Karpas-422 (cell line): ENCODE data around the gene CEP192. TPM values are rescaled to one million over a fixed set of nuclear protein-coding genes. Genes with fewer than 3 reads are reported as not detected.
"Not testable (repeated sequence)": the region's sequence is repeated elsewhere in the genome, so short reads cannot be mapped to it uniquely, and the experiment has no call there.

ENCODE experiments used
- DNase-seq: peaks from one replicate; pipeline ENCODE4 v3.0.0-alpha.2; 2015
- H2AFZ ChIP-seq: fragments of 200-600 bp; sonication (generic); 2 replicates; pipeline ENCODE4 v1.6.1; 2014; ENCODE audit warnings: antibody characterized with exemption, low read length, mixed read lengths
- H3K27ac ChIP-seq: fragments of 200-600 bp; sonication (generic); 2 replicates; pipeline ENCODE4 v1.5.1; 2014; ENCODE audit warnings: mild to moderate bottlenecking, low read length, moderate library complexity
- H3K27me3 ChIP-seq: fragments of 200-600 bp; sonication (generic); 2 replicates; pipeline ENCODE4 v1.6.1; 2014; ENCODE audit warnings: low read length, mixed read lengths
- H3K36me3 ChIP-seq: fragments of 200-600 bp; sonication (generic); 2 replicates; pipeline ENCODE4 v1.6.1; 2014; ENCODE audit warnings: low read length, mixed read lengths; ENCODE audit not compliant: insufficient read depth
- H3K4me1 ChIP-seq: fragments of 200-600 bp; sonication (generic); 2 replicates; pipeline ENCODE4 v1.6.1; 2014; ENCODE audit warnings: mild to moderate bottlenecking, low read length, mixed read lengths
- H3K4me2 ChIP-seq: fragments of 200-600 bp; sonication (generic); 2 replicates; pipeline ENCODE4 v1.6.1; 2014; ENCODE audit warnings: low read length, low read depth, mild to moderate bottlenecking; ENCODE audit not compliant: poor library complexity, severe bottlenecking
- H3K4me3 ChIP-seq: fragments of 200-600 bp; sonication (generic); 2 replicates; pipeline ENCODE4 v1.5.1; 2014; ENCODE audit warnings: mild to moderate bottlenecking, antibody characterized with exemption, low read length, mixed read lengths
- H3K79me2 ChIP-seq: fragments of 200-600 bp; sonication (generic); 2 replicates; pipeline ENCODE4 v1.6.1; 2014; ENCODE audit warnings: mild to moderate bottlenecking, low read length, mixed read lengths
- H3K9ac ChIP-seq: fragments of 200-600 bp; sonication (generic); 2 replicates; pipeline ENCODE4 v1.6.0; 2014; ENCODE audit warnings: low read length
- H3K9me2 ChIP-seq: fragments of 200-600 bp; sonication (generic), shearing (Covaris generic); replicated peaks from 2 replicates; pipeline ENCODE4 v1.6.0; 2014; ENCODE audit warnings: mild to moderate bottlenecking, low read length, moderate library complexity; ENCODE audit not compliant: insufficient read depth
- H3K9me3 ChIP-seq: fragments of 300-700, 200-600 bp; sonication (generic); 2 replicates; pipeline ENCODE4 v1.6.1; 2014; ENCODE audit warnings: low read length, mixed read lengths
- H4K20me1 ChIP-seq: fragments of 200-600 bp; sonication (generic); 2 replicates; pipeline ENCODE4 v1.6.1; 2014; ENCODE audit warnings: mild to moderate bottlenecking, antibody characterized with exemption, low read length, low read depth; ENCODE audit not compliant: insufficient read depth
- total RNA-seq: library from RNA; depleted of rRNA; stranded (reverse); fragments of >200 nt; shearing (Covaris generic); gene quantifications from 2 replicates; pipeline ENCODE4 v1.2.3, GENCODE V29; 2014; ENCODE audit warnings: low replicate concordance

The CEP192 gene
- total RNA-seq, 1 experiment from 2014 or later, result 37.9 TPM

DNA sequence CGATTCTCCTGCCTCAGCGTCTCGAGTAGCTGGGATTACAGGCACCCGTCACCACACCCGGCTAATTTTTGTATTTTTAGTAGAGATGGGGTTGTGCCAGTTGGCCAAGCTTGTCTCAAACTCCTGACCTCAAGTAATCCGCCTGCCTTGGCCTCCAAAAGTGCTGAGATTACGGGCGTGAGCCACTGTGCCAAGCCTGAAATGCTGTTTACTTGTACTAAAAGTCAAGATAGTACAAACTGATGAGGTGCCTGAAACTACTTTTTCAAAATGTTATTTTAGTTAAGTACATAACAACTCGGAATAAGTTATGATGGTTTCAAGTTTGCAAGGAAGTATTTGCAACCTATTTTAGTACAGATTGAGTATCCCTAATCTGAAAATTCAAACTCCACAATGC is 85.7 kb downstream of the CEP192 start:
- Histone ChIP-seq H3K79me2 (peaks cover 14% of the 10 kb centered on the region), H3K9me2 (no peaks in the 10 kb centered on the region), H3K27ac (no peak overlapping the region), H2AFZ (no peak overlapping the region), H3K4me1 (no peaks in the 10 kb centered on the region), H3K9me3 (no peaks in the 10 kb centered on the region), H3K4me2 (no peak overlapping the region), H3K4me3 (no peak overlapping the region), H4K20me1 (no peaks in the 10 kb centered on the region), H3K9ac (no peak overlapping the region), H3K27me3 (no peaks in the 10 kb centered on the region), H3K36me3 (peaks cover 44% of the 10 kb centered on the region)
- DNase-seq, result no peak

DNA sequence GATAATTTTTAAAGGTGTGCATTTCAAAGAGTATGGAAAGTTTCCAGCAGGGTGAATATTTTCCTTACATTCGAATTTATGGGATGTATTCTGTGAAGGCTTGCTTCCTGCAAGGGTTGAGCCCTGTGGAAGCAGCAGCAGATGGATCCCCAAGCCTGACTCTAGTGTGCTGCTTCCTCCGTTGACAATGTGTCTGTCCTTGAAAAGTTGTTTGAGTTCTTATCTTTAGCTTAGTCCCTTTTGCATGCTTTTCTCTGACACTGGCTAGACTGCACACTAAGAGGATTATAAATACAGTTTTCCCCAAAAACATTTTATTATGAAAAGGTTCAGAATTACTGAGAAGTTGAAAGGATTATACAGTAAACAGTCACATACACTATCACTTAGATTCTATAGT is 86.3 kb downstream of the CEP192 start:
- H3K27ac ChIP-seq, result no peak overlapping the region
- no peak overlapping the region for H2AFZ ChIP-seq
- H3K4me1 ChIP-seq, result no peaks in the 10 kb centered on the region
- no peaks in the 10 kb centered on the region for H3K27me3 ChIP-seq
- peaks cover 38% of the 10 kb centered on the region for H3K36me3 ChIP-seq
- no peaks in the 10 kb centered on the region for H4K20me1 ChIP-seq
- peaks cover 14% of the 10 kb centered on the region for H3K79me2 ChIP-seq
- H3K9me2 ChIP-seq, result no peaks in the 10 kb centered on the region
- no peak overlapping the region for H3K4me2 ChIP-seq
- H3K9me3 ChIP-seq, result no peaks in the 10 kb centered on the region
- no peak overlapping the region for H3K4me3 ChIP-seq
- no peak for DNase-seq
- no peak overlapping the region for H3K9ac ChIP-seq

DNA sequence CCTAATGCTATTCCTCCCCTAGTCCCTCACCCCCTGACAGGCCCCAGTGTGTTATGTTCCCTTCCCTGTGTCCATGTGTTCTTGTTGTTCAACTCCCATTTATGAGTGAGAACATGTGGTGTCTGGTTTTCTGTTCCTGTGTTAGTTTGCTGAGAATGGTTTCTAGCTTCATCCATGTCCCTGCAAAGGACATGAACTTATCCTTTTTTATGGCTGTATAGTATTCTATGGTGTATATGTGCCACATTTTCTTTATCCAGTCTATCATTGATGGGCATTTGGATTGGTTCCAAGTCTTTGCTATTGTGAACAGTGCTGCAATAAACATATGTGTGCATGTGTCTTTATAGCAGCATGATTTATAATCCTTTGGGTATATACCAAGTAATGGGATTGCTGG is 86.9 kb downstream of the CEP192 start:
- H2AFZ ChIP-seq, H3K4me1 ChIP-seq, H4K20me1 ChIP-seq, H3K9ac ChIP-seq, H3K9me3 ChIP-seq, DNase-seq, H3K27me3 ChIP-seq, H3K27ac ChIP-seq, H3K9me2 ChIP-seq, H3K4me3 ChIP-seq, H3K4me2 ChIP-seq: not testable (repeated sequence)
- Histone ChIP-seq H3K79me2 (peaks cover 14% of the 10 kb centered on the region), H3K36me3 (peaks cover 32% of the 10 kb centered on the region)

DNA sequence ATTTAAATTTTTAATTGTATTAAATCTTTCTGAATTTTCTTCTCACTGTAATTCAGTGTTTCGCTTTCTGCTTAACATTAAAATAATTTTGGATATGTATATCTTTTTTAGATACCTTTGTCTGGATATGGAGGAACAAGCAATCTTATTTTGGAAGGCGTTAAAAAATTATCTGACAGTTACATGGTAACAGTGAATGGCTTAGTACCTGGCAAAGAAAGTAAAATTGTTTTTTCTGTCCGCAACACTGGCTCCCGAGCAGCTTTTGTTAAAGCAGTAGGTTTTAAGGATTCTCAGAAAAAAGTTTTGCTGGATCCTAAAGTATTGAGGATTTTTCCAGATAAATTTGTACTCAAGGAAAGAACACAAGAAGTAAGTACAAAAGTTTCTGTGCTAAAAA is 95.7 kb downstream of the CEP192 start:
- Histone ChIP-seq H3K4me3 (no peak overlapping the region), H3K27ac (no peak overlapping the region), H2AFZ (no peak overlapping the region), H3K79me2 (peaks cover 23% of the 10 kb centered on the region), H3K4me1 (no peaks in the 10 kb centered on the region), H3K27me3 (no peaks in the 10 kb centered on the region), H3K4me2 (no peak overlapping the region), H3K9me3 (no peaks in the 10 kb centered on the region), H3K9ac (no peak overlapping the region), H4K20me1 (no peaks in the 10 kb centered on the region), H3K36me3 (peaks cover 30% of the 10 kb centered on the region; the same call in 1 of the 2 replicates), H3K9me2 (no peaks in the 10 kb centered on the region)
- no peak for DNase-seq

DNA sequence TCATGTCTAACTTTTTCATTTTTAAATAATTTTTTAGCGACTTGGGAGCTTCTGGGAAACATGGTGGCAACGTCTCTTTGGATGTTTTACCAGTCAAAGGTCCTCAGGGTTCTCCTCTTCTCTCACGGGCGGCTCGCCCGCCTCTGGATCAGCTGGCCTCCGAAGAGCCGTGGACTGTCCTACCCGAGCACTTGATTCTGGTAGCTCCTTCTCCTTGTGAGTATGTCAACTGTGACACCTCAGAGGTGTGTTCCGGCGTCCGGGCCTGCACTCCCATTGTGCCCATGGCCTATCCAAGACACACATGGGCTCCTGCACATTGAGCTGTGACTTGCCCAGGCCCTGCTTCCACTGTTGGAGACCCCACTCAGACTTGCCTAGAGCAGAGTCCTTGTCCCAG is 104.3 kb downstream of the CEP192 start:
- Histone ChIP-seq H3K36me3 (peaks cover 59% of the 10 kb centered on the region), H3K27me3 (no peaks in the 10 kb centered on the region), H3K9me3 (no peaks in the 10 kb centered on the region), H3K79me2 (no peaks in the 10 kb centered on the region; the same call in 1 of the 2 replicates), H2AFZ (no peak overlapping the region), H3K4me2 (no peak overlapping the region), H3K27ac (no peak overlapping the region), H3K9me2 (no peaks in the 10 kb centered on the region), H3K4me1 (no peaks in the 10 kb centered on the region), H4K20me1 (no peaks in the 10 kb centered on the region), H3K4me3 (no peak overlapping the region), H3K9ac (no peak overlapping the region)
- no peak for DNase-seq

DNA sequence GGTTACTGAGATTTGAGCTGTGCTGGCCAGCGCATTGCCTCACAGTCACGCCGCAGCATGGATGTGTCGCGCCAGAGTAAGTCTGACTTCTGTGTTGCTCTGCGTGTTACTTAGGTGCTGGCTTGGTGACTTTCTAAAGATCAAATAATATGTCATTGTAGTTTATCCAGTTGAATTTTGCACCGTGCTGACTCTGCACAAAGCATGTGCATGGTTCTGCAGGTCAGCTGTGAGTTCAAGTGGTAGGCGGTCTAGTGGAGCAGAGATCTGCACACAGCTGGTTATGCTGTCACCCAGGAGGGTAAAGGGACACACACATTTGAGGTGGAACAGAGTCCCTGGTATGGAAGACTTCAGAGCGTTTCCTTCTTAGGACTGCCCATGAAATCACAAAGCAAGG is 105.1 kb downstream of the CEP192 start:
- DNase-seq, result no peak
- Histone ChIP-seq H3K79me2 (no peaks in the 10 kb centered on the region; the same call in 1 of the 2 replicates), H3K36me3 (peaks cover 59% of the 10 kb centered on the region), H3K27ac (no peak overlapping the region), H3K9ac (no peak overlapping the region), H3K9me3 (no peaks in the 10 kb centered on the region), H4K20me1 (no peaks in the 10 kb centered on the region), H3K9me2 (no peaks in the 10 kb centered on the region), H3K4me3 (no peak overlapping the region), H2AFZ (no peak overlapping the region), H3K27me3 (no peaks in the 10 kb centered on the region), H3K4me2 (no peak overlapping the region), H3K4me1 (no peaks in the 10 kb centered on the region)

DNA sequence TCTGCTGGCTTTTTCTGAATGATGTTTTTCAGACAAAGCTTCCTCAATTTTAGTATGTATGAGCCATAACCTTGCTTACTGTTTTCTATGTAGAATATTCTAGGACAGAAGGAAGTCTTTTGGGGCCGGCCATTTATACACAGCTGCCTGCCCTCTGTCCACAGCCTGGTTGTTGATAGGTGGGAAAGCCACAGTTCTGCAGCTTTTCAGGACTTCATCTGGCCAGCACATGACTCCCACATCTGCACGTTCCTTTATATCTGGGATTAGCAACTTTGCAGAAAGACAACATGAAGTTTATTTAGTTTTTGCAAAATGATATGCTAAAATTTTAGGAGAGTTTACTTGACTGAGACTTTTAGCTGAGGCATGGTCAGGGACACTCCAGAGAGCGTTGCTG is 105.6 kb downstream of the CEP192 start:
- Histone ChIP-seq H3K4me1 (no peaks in the 10 kb centered on the region), H4K20me1 (no peaks in the 10 kb centered on the region), H3K9me3 (no peaks in the 10 kb centered on the region), H2AFZ (no peak overlapping the region), H3K4me2 (no peak overlapping the region), H3K27ac (no peak overlapping the region), H3K4me3 (no peak overlapping the region), H3K79me2 (no peaks in the 10 kb centered on the region; the same call in 1 of the 2 replicates), H3K9me2 (no peaks in the 10 kb centered on the region), H3K9ac (no peak overlapping the region), H3K36me3 (peaks cover 57% of the 10 kb centered on the region), H3K27me3 (no peaks in the 10 kb centered on the region)
- no peak for DNase-seq

DNA sequence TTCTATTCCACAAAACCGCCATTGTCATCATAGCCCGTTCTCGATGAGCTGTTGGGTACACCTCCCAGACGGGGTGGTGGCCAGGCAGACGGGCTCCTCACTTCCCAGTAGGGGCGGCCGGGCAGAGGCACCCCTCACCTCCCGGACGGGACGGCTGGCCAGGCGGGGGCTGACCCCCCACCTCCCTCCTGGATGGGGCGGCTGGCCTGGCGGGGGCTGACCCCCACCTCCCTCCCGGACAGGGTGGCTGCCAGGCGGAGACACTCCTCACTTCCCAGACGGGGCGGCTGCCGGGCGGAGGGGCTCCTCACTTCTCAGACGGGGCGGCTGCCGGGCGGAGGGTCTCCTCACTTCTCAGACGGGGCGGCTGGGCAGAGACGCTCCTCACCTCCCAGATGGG is 106.9 kb downstream of the CEP192 start:
- H3K4me3 ChIP-seq, H3K27ac ChIP-seq, H3K79me2 ChIP-seq, H3K9me2 ChIP-seq, H3K9ac ChIP-seq, H3K27me3 ChIP-seq, H2AFZ ChIP-seq, DNase-seq, H3K4me2 ChIP-seq, H3K4me1 ChIP-seq, H4K20me1 ChIP-seq, H3K9me3 ChIP-seq: not testable (repeated sequence)
- H3K36me3 ChIP-seq, result peaks cover 66% of the 10 kb centered on the region

DNA sequence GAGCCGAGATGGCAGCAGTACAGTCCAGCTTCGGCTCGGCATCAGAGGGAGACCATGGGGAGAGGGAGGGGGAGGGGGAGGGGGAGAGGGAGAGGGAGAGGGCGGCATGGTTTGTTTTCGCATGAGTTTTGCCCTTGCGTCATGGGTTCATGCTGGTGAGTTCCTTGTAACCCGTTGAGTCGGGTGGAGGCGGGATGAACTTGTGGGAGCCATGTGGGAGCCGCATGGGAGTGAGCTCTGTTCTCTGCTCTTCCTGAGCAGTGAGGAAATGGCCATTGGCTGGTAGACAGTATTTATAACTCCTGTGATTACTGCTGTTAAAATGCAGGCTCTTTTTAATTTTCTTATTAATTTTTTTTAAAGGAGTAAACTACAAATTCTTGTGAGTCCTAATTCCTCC is 108.0 kb downstream of the CEP192 start:
- Histone ChIP-seq H3K36me3 (peaks cover 67% of the 10 kb centered on the region), H3K79me2 (no peaks in the 10 kb centered on the region; the same call in 1 of the 2 replicates), H3K9me3 (no peaks in the 10 kb centered on the region), H3K27me3 (no peaks in the 10 kb centered on the region), H4K20me1 (no peaks in the 10 kb centered on the region), H3K9ac (no peak overlapping the region), H3K9me2 (no peaks in the 10 kb centered on the region), H3K4me1 (no peaks in the 10 kb centered on the region), H2AFZ (no peak overlapping the region), H3K27ac (no peak overlapping the region), H3K4me3 (no peak overlapping the region), H3K4me2 (no peak overlapping the region)
- DNase-seq, result no peak
